Posterior vena cava (tissue), 2 donors: ENCODE results near the gene STXBP6. TPM values are rescaled to one million over a fixed set of nuclear protein-coding genes. Genes with fewer than 3 reads are reported as not detected.

Experiments
- DNase-seq: peaks from one replicate; pipeline ENCODE4 v3.0.0-alpha.2; 2020; ENCODE audit warnings: low spot score
- intact Hi-C, 2 donors: fragments of 100-400 bp; cut with DNase I; formaldehyde crosslinking; loops; one replicate each; pipeline versions ENCODE4 v1.14.1 to v1.14.2; 2022 to 2023
- total RNA-seq, 2 donors: library from RNA; stranded (reverse); fragmentation: NEBNext Ultra II Directional; extraction: Animal tissue kit (Norgen Biotek cat#: 25700); gene quantifications; one replicate each; pipeline ENCODE4 v1.2.1, GENCODE V29; 2021
- donor health status: DM: yes; HTN: yes; CAD: no.
- donor health status: DM: yes; HTN: yes; CAD: no.

The STXBP6 gene
- total RNA-seq, 2 donors from 2014 or later: 8.9 to 14.9 TPM

DNA sequence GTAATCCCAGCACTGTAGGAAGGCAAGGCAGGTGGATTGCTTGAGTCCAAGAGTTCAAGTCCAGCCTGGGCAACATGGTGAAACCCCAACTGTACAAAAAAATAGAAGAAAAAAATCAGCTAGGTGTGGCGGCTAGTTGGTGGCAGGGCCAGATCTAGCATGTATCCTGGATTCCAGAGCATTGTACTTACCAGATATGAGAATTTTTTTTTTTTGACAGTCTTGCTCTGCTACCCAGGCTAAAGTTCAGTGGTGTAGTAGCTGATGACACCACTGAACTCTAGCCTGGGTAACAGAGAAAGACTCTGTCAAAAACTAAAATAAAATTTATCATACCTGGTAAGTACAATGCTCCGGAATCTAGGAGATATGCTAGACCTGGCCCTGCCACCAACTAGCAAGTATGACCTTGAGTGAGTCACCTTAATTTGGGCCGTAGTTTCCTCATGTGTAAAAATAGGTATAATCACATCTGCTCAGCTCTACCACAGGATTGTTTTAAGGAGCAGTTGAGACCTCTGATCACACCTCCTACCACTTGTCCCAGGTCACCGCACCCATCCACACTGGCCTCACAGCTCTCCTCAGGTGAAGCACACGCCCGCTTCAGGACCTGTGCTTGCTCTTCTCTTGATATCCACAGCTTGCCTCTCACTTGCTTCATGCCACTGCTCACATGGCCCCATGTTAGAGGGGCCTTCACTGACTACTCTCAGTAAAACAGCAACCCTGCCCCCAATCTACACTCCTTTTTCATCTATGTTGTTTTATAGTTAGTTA is 140.2 kb downstream of the STXBP6 start:
- no peak for DNase-seq

DNA sequence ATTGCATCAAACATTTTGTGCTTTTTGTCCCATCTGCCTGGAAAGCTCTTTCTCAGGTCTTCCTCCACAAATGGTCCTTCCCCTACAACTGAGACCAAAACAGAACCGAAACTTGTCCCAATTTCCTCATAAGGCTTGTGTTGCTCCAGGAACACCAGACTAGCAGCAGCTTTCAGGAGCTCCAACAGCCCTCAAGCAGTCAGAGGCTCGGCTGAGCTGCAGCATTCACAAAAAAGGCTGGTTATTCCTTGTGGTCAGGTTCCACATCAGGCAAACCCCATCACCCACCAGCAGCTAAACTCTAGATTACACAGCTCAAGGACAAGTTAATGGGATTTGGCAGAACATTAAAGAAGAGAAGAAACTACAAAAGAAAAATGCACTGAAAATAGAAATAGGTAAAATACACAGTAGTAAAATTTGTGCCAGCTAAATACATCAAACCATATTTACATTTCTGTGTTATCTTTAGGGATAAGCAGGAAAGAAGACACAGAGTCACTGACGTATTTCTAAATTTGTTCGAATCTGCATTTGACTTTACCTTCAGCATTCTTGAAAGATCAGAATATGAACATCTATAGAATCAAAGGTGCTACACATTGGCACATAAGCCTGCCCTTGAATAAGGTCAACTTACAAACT is 141.2 kb downstream of the STXBP6 start:
- intact Hi-C loops: loop anchor here in 1 of 2 donors (10.0 kb wide), 1 partner anchor 46 kb away; no protein-coding TSS in a partner anchor
- DNase-seq: no peak

More for the DNA sequence above, 140.2 kb downstream of the STXBP6 start:
- intact Hi-C loops: loop anchor here in 1 of 2 donors (10.0 kb wide), 1 partner anchor 45 kb away; no protein-coding TSS in a partner anchor

DNA sequence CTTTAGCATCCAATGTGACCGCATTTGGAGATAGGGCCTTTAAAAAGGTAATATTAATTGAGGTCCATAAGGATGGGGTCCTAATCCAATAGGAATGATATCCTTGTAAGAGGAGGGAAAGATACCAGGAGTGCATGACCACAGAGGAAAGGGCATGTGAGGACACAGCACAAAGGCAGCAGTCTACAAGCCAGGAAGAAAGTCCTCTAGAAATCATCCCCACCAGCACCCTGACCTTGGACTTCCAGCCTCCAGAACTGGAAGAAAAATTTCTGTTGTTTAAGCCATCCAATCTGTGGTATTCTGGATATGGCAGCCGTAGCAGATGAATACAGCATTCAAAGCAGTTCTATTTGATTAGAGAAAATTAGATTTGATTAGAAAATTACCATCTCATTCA is 145.4 kb downstream of the STXBP6 start:
- DNase-seq: no peak
- intact Hi-C loops: loop anchor here in 1 of 2 donors (10.0 kb wide), 1 partner anchor 50 kb away; no protein-coding TSS in a partner anchor

DNA sequence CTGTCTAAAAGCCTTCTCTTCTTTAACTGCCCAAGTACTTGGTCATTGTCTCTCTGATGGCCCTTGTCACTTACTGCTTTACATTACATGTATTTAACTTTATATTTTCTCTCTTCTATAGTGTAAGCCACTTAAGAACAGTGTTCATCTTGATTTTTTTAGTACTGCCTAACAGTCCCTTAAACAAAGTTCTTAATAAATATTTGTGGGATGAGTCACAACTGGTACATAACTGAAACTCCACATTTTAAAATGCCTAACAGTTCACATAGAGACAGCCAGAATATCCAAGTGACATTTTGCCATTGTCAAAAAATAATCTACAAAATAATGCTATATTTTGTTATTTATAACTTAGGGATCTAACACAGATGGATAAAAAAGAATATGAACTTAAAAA is 146.6 kb downstream of the STXBP6 start:
- intact Hi-C loops: loop anchor here in 1 of 2 donors (10.0 kb wide), 1 partner anchor 51 kb away; no protein-coding TSS in a partner anchor
- no peak for DNase-seq

DNA sequence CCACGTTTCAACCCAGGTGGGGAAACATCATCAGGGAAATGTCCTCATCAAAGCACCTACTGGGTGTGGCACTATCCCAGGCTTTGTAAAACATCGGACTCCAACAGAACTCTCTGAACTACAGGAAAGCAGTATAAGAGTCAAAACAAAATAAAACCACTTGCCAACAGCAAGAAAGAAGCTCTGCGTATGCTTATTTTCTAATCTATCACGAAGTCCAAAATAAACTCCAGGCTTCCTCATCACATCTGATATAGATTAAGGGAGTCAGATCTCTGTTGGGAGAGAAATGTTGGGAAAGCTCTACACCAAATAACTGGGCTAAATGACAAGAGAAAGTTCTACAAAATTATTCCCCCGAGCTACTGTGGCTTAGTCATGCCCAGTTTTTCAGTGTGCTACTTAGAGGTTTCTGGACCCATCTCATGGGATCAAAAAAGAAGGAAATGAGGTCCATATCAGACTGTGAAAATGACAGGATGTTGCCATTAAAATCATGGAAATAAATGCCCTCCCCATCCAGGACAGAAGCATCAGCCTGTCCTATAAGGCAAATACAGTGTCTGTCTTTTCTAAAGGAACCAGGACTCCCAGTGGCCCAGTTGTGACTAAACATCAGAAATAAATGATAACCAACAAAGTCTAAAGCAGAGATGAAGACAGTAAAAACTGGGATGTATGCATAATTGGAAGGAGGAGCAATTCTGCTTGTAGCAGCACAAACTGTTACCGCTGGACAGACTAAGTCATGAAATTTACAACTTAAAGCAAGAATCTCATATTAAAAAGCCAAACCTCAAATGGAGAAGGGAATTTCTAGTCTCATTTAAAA is 149.5 kb downstream of the STXBP6 start:
- intact Hi-C loops: loop anchor here in 1 of 2 donors (10.0 kb wide), 1 partner anchor 54 kb away; no protein-coding TSS in a partner anchor
- DNase-seq: no peak

DNA sequence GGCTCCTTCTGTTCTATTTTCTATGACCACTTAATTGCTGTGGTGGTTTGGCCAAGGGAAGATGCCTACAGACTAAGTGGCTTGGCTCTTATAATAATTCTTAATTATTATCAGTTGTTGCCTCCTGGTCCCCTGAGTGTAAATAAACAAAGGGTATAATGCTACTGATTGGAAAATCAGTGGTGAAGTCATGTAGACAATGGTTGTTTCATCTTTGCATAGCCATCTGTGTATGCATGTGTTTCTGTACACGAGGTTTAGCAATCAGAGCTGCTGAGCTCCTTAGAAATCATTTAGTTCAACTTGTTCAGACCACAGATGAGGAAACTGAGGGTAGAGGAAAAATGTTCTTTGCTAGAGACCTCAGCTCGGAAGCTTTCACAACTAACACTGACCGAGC is 152.2 kb downstream of the STXBP6 start:
- DNase-seq: no peak
- intact Hi-C loops: no loop called here

DNA sequence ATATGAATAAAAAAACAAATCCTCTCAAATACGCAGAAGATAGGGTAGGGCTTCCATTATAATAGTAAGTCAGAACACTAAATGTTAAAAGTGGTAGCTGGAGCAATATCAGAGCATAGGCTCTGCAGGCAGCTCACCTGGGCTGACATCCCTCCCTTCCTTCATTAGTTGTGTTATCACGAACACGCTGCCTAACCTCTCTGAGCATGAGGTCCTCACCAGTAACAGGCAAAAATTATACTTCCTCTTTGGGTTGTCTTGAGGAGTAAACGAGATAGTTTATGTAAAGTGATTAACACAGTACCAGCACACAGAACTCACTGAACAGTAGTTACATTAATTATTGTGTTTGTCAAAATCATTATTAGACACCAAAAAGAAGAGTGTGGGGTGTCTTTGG is 154.3 kb downstream of the STXBP6 start:
- intact Hi-C loops: no loop called here

DNA sequence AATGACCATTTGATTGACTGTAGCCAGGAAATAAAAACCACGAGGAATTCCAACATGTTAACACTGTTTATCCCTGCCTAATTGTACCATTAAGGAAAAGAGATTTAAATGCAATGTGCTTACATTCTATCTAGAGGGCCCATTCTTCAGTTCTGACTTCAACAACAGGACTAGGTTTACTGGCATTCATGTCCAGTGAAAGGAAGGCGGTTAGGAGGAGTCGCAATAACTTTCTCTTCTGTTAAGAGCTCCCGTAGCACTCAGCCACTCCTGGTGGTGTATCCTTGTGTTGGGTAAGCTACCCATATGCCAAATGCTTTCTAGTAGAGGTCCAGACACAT is 154.7 kb downstream of the STXBP6 start:
- intact Hi-C loops: no loop called here
- DNase-seq: no peak

More for the DNA sequence above, 154.3 kb downstream of the STXBP6 start:
- no peak for DNase-seq

DNA sequence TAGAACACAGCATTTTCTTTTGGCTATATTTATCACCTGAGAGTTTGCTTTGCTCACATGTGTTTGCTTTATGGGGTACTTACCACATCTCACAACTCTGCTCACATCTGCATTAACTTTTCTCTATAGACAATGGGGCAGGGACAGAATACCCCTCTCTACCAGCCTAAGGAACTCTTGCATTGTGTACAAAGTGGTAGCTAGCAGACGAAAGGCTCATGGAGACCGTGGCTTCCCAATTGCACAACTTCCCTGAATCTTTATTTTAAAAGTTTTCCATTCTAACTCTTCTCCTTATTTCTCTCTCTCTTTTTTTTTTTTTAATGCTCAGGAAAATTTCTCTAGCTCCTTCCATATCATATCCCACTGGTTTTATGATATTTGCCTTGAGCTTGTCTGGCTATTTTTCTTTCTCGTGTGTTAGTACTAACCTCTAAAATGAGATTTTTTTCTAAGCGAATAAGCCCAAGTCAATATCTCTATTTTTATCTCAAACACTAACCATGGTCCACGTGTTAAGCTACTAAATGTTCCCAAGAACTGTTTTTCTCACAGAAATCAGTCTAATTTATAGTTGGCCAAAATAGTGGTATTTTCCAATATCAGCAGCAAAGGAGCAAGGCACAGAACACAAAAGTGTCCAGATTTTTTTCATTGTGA is 155.2 kb downstream of the STXBP6 start:
- intact Hi-C loops: no loop called here
- DNase-seq: no peak

DNA sequence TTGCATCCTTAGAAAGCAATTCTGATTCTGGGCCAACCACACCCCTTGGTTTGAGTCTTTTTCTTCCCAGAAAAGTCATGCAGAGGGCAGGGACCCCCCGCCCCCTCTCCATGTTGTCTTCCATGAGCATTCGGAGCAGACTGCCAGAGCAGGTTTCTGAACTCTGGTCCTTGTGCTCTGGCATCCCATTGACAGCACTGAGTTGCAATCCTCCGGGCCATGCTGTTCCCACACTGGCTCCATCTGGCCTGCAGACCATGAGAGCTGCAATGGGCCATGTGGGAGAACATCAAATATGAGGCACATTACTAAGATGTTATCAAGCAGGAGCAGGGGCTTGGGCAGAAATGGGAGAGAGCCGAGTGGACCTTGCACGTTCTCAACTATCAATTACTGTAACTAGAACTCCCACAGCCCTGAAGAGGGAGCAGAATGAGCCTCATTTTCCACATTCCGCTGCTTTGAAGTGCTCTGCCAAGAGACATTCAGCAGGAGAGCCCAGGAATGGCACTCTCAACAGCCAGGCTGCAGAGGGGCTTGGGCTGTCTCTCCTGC is 157.4 kb downstream of the STXBP6 start:
- DNase-seq: no peak
- intact Hi-C loops: no loop called here

DNA sequence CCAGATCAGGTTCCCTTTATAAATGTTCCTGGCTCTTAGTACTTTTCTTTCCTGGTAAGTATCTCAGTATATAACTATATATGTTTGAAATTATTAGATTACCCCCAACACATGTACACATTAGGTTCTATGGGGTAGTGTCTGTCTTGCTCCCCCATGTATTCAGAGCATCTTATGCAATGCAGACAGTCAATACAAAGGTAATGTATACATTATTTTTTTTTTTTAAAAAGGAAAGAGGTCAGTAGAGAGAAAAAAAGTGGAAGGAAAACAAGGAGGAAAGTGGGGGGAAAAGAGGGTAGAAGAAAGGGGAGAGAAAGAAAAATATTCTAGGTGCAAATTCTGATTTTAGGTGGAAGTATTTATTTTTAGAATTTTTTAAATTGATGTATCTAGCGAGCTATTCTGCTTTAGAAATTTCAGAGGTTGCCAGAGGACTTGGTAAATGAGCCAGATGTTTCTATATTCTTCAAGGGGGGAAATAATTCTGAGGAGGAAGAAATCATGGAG is 157.9 kb downstream of the STXBP6 start:
- intact Hi-C loops: no loop called here
- DNase-seq: no peak

DNA sequence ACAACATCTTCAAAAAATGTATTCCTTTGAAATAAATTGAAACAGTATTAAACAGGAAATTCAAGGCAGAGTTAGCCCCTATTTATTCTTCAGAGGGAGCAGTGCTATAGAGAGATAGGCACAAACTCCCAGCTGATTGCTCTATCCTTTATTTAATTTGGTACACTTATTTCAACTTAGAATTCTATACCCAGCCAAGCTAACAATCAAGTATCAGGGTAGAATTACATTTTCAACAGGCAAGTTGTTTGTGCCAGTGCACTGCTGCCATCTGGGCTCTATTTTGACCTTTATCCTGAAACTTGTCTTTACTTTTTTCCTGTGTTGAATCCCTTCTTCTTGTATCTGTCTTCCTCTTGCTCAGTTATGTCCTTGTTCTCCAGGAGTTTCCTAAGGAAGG is 159.2 kb downstream of the STXBP6 start:
- DNase-seq: no peak
- intact Hi-C loops: no loop called here

DNA sequence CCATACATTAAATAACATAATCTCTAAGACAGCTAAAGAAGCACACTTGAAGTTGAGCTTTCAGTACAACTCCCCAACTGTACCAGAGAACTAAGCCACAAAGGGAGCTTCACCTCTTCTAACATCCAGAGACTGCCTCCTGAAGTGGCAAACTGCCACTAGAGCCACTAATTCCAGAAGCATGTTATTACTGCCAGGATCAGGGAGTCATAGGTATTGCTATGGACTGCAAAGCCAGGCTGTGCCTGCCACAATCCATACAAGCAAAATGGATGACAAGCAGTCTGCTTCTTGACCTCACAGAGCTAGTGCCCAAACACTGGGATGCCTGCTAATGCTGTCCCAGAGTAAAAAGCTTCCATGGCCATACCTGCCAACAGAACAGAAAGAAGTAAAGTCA is 160.1 kb downstream of the STXBP6 start:
- DNase-seq: no peak
- intact Hi-C loops: no loop called here

DNA sequence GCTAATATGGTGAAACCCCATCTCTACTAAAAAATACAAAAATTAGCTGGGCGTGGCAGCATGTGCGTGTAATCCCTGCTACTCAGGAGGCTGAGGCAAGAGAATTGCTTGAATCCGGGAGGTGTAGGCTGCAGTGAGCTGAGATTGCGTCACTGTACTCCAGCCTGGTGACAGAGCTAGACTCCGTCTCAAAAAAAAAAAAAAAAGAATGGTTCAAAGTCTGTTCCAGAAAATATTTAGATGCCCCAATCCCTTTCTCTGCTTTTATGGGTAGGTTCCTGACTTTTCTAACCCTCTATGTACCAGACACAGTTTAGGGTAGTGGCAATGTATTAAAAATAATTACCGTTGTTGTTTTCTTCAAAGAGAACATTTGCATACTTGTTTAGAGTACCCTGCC is 161.4 kb downstream of the STXBP6 start:
- intact Hi-C loops: no loop called here

DNA sequence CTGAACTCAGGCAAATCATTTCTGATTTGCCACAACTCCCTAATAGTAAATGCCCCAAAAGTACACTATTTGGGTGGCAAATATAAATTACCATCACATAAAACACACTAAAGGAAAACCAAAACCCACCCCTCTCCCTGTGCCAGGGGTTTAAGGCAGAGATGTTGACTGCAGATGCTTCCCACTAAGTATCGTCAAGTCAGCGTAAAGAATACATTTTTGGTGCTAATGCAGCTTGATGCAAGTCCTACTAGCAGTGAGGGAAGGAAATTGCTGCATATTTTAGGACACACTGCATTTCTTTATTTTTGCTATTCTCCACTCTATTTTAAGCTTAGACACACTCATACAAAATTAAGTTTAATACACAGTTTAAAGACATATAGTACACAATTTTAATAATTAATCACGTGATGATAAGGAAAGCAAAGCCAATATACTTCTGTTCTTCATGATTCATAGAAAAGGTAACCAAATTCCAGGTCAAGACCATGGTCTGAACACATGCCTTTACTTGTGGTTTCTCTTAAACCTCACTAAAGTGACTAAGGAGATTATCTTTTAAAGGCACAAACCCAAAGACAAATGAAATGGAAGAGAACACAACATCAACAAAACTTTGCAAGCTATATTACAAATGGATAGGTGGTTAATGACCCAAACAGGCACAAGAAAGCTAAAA is 162.2 kb downstream of the STXBP6 start:
- no peak for DNase-seq
- intact Hi-C loops: no loop called here

More for the DNA sequence above, 161.4 kb downstream of the STXBP6 start:
- no peak for DNase-seq

DNA sequence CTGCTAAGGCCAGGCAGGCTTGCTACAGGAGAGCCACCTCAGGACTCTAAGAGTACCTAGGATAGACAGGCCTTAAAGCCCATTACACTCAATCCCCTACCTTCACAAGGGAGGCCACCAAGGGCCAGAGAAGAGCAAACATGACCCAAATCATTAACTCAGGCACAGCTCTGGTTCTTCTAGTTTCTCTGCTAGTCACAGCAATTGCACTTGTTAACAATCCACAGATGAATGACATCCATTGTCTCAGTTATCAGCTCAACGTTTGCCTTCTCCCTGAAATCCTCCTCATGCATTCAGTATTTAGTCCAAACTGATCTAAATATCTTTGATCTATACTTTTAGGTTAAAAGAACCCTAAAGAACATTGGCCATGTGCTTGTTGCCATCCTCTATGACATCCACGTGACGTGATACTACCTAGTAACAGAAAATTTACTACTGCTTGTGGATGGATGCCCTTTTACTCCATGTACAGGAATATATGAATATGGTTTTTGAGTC is 164.5 kb downstream of the STXBP6 start:
- no peak for DNase-seq
- intact Hi-C loops: no loop called here

DNA sequence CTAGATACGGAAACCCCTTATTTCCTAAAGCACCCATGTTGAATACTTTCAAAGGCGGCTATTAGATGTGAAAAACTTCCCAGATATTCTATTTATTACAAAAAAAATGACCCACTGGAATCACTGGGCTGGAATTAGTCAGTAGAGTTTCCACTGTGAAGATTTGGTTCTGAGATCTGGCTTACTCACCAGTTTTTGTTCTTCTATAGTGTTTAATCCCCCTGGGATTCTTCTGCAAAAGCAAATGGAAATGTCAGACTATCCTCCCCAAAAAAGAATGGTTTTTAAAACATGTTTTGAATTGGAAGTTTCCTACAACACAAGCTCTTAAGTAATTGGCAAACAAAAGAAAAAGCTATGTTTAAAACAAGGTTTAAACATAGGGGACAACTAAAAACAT is 166.4 kb downstream of the STXBP6 start:
- intact Hi-C loops: no loop called here
- DNase-seq: no peak
